ENCODE data around the gene YLPM1.

Gene YLPM1

DNA sequence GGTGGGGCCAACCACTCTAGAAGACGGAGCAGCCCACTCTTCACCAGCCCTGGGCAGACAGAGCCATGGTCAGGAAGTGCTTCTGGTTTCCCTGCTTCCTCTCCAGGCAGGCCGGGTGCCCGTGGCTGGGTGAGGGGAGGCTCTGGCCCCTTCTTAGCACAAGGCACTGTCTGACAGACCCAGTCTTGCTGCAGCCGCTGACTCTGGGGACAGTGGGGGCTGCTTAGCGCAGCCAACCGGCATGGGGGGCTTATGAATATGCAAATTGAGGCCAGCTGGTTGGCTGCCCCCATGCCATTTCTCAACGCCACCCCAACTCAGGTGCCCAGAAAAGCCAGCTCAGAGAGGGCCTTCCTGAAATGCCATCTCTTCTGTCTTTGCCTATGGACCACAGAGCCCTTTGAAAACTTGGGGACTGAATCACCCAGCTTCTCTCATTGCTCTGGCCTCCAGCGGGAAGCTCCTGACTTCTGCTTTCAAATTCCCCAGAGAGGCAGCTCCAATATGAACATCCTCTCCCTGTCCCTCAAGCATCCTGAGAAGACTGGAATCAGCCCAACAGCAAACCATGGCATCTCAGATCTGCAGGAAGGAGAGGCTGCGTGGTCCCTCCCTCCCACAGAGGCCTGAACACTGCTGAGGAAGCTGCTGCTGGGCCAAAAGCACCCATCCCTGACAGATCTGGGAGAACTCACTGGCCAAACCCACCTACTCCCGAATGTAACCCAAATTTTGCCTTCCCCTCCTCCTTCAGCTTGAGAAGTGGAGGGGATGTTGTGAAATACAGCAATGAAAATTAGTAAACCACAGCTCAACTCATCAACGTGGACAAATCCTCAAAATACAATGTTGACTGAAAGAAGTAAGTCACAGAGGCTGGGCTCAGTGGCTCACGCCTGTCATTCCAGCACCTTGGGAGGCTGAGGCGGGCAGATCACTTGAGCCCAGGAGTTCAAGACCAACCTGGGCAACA lies 113.1 kb downstream of the YLPM1 start, which contains the start of gene PROX2:
Gene PROX2, minus strand, starts transcription at position 205 of the 973 bp plus-strand sequence. CDS start 12,311 bp downstream, outside the sequence.
- DNase-seq: no peak

DNA sequence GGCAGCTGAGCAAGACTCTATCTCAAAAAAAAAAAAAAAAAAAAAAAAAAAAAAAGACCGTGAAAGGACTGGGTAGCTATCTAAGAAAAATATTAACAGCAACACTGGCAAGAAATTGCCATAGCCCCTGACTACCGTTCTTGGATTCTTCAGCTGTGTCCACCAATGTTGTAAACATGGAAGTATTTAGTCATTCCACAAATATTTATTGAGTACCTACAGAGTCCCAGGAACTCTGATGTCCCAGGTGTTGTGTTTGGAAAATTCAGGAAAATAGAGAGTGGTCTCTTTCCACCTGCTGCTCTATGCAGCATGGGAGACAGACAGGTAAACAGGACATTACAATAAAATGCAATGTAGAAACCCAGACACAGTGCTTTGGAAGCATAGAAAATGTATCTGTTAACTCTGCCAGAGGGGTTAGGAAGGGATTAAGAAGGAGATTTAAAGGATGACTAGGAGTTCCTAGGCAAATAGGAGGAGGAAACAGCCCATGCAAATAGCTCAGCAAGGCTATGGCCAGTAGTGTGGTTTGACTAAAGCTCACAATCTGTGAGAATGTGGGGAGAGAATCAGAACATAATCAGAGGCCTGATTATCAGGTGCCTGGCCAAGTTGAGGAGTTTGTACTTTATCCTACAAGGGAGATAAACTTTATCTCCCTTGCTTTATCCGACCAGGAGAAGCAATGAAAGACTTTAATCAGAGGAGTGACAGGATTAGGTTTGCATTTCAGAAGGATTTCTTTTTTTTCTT lies 116.5 kb downstream of the YLPM1 start:
- DNase-seq: no peak

DNA sequence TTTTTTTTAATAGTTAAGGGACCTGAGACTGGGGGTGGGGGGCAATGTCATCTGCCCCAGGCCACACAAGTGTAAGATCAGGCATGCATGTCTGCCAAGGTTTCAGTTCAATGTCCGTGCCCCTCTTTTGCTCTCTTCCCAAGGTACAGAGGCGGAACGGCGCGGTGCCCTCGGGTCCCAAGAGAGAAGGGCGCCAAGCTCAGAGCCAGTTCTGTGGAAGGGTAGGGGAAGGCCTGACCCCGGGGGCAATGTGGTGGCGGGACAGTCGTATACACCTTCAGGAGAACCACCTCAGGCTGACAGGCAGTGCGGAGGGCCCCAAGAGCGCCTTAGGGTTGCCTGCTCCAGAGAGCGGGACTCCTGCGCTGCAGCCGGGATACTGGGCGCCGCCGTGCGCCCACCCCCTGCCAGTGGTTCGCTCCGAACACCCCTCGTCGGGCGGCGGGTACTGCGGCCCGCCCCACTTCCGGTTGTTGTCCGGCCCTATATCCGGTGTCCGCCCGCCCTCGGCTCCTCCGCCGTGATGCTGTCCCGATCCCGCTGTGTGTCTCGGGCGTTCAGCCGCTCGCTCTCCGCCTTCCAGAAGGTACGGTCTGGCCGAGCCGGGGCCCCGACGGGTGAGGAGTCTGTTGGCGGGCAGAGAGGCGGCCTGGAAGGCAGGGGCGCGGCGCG lies 118.5 kb downstream of the YLPM1 start, which contains the start of gene DLST:
Gene DLST, plus strand, starts transcription at position 486 of the 672 bp plus-strand sequence. Its CDS starts 38 bp downstream, at position 524.
- peak; percentile 69 for DNase-seq

DNA sequence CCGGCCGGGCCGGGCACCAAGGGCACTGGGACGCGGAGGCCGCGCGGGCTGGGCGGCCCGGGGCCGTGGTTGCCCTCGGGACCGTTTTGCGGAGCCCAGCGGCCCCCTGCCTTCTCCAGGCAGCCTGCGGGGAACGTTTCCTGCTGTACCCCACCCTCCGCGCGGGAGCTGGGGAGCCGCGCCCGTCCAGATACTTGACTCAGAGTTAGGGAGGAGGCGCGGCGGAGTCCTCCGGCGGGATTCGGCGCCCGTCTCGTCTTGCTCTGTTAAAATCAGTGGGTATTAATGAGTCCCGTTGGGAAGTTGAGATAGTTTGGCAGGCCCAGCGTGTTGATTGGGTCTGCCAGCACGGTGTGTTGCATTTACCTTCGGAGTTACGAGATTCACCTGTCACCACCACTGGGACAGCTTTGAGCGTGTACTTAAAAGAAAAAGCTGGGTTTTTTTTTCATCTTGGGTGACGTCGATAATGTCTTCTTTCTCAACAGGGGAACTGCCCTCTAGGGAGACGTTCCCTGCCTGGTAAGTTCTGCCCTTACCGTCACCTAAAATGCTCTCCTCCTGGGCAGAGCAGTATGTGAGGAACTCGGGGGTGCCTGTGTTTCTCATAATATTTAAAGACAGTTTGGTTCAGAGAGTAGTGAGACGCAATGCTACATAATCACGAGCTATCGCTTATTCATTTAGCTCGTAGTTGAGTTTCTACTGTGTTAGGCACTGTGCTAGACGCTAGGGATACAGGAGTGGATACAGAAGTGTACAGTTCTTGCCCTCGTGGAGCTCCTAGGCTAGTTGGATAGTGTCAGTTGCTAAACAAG lies 119.2 kb downstream of the YLPM1 start:
- no peak for DNase-seq
